Activated T-cell treated with anti-CD3 and anti-CD28 coated beads, Interleukin-2, amount 50 U/mL, for 1 hour (primary cell): ENCODE data around the gene ZDHHC22.

Experiments
- DNase-seq: peaks from one replicate; pipeline ENCODE4 v3.0.0-alpha.2; 2020

ZDHHC22 gene

DNA sequence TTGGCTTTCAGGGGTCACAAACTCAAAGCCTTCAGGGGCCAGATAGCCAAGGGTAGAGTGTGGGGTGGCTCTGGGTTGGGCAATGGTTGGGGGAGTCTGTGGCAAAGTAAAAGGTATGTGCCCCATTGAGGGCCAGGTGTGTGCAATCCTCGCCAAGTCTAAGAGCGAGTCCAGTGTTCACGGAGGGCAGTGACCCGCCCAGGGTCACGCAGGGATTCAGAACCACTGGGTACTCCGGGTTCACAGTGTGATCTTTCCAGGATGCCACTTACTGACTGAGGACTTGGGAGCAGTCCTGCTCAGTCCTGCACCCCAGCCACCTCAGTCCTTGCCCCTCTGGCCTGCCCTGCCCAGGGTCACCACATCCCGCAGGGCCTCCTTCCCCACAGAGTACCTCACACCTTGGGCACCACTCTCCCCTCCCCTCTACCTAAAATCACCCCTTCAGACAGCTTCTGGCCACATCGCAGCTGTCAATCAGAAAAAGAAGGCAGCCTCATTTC lies 15.7 kb downstream of the ZDHHC22 start:
- DNase-seq: no peak

DNA sequence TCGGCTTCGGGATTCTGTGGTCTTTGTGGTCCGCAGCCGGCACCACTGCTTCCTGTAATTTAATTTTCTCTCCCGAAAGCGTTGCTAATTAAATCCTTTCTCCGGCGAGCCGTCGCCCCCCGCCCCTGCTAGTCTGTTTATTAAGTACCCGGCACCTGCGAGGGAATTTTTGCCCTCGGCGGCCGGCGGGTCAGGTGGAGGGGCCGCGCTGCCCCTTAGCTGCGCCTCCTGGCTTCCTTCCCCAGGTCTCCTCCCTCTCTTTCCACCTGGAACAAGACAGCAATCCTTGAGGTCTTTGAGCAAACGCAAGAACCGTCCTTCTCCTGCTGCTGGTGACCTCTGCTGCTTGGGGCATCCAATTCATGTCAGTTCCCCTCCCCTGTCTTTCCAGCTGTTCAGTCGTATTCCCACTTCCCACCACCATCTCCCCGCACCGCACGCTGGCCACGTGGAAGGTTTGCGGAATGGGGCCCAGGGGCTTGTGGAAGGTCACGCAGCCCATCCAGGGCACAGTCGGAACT lies 16.2 kb downstream of the ZDHHC22 start:
- DNase-seq: no peak

DNA sequence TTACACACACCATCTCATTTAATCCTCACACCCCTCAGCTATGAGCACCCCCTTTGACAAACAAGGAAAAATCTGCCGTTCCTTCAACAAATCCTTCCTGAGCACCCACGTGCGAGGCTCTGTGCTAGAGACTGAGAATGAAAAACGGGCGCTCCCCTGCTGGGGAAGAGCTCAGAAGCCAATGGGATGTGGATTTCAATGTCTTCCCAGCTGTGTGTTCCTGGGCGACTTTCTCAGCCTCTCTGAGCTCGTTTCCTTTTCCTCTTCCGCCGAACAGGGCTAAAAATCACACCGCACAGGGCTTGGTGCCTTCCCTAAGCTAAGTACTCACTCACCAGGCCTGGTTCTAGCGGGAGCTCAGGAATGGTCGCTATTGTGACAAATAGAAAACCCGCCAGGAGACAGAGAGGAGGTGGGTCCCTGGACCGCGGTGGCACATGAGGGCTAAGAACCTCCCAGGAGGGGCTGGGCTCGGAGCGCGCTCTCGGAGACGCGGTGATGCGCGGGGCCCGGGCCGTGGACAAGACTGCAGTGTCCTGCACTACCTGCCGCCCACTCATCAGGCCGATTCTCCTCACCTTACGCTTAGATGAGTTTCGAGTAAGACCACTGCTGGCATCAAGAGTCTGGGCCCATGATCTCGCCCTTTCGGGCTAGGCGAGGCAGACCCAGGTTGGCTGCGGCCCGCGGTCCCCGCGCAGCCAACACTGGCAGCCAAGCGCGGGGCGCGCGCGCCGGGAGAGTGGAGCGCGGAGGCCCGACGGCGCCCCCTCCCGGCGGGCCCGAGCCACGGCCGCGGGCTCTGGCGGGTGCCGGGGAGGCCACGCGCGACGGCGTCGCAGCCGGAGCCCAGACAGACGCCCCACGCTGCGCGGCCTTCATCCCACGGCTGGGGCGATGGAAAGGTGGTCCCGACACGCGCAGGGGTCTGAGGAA lies 17.0 kb downstream of the ZDHHC22 start:
- DNase-seq: peak; percentile 84

DNA sequence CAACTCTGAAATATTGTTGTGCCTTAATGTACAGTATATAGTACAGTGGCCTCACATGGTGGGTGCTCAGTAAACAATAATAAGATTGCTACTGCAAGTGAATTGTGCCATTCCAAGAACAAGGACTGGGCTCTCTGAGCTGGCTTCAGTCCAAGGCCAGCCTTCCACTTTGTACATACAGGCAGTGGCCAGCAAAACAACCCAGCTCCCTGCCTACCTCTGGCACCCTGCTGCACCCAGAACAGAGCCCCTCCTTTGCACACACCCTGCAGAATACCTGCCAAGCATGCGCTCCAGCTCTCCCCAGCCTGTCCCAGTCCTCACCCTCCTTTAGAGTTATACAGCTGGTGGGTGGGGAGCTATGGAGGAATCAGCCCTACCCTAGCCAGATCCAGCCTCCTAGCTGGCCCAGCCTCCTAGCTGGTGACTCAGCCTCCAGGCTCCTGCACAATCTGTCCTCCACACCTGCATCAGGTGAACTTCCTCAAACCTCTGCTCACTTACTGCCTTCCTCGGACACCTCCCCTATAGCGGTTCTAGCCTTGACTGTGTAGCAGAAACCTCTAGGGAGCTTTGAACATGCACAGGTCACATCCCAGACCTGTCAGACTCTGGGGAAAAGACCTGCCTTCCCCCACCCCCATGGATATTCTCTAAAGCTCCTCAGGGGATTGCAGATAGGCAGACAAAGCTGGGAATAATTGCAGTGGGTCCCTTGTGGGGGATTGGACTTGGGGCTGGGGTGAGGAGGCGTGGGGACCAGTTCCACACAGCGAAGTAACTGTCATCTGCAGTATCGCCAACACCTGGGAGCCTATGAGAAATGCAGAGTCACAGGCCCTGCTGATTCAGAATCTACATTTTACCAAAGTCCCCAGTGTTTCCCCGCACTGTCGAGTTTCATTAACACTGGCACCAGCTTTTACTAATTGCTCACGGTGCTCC lies 17.9 kb downstream of the ZDHHC22 start:
- no peak for DNase-seq

DNA sequence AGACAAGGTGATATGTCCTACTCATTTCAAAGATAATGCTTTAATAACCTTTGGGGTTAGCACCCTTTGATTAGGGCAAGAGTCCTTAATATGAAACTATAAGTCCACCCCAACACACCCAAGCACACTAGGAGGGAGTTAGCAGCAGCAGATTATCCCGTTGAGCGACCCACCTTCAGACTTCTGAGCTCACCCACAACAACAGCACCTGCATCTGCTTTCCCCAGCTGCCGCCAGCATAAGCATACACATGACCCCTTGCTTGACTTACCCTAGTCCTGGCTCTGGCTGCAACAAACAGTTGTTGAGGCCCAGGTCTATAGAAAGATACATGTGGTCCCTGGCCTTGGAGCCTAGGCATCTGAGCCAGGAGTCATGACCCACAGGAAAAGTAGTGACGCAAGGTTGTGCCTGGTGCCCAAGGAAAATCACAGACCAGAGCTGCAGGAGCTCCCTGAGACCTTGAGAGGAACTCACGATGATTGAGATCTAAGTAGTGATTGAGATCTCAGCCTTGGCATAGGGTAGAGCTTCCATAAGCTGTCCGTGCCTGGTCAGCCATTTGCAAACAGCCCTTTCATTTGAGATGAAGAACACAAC lies 19.0 kb downstream of the ZDHHC22 start:
- no peak for DNase-seq

DNA sequence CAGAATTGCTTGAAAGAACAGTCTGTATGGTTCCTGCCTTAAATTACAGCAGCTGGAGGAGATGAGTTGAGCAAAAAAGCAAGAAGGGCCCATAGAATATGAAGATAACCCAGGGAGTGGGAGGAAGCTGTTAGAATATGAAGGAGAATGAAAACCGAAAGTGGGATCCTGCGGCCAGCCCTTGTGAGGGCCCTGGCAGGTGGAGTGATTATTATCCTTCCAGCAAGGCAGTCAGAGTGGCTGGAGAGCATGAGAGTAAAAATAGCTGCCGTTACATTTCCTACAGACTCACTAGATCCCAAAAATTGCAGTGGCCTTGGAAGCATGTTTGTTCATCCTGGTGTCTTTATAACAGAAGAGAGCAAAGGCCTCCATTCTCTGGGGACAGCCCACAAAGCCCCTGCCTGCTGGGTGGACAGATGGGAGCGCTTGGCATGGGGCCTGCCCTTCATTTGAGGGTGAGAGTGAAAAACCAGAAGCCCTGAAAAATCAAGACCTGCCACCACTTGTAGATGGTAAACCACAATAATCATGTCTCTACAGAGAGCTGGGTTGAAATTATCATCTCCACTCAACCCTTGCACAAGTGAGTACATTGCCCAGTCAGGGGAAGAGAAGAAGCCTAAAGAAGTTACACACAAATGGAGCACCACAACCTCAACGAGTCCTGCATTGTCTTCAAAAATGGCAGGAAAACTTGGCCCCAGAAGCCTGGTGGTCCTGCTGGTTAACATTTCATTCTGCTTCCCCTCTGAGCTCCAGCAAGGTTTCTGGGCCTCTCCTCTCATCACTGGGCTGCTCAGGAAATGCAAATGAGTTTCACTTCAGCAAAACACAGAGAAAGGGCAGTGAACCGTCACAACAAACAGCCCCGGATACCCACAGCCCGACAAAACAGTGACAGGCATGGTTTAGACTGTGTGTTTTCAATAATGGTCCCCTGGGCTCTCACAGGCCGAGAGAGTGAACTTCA lies 20.5 kb downstream of the ZDHHC22 start:
- DNase-seq: peak; percentile 41

DNA sequence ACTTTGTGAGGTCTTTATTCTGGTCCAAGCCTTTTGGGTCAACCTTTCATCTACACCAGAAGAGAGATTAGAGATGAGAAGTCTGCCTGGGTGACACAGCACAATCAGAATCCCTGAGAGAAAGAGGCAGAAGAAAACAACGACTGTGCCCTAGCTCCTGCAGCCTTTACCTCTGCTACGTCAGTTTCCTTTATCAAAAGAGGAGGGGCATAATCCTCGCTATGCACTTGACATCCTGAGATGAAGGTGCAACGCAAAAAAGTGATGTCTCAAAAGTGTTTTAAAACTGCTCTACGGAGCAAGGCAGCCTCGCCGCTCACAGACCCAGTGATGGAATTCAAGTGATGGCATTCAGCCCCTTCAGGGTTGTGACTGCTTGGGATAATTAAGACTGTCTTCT lies 21.7 kb downstream of the ZDHHC22 start:
- DNase-seq: no peak

DNA sequence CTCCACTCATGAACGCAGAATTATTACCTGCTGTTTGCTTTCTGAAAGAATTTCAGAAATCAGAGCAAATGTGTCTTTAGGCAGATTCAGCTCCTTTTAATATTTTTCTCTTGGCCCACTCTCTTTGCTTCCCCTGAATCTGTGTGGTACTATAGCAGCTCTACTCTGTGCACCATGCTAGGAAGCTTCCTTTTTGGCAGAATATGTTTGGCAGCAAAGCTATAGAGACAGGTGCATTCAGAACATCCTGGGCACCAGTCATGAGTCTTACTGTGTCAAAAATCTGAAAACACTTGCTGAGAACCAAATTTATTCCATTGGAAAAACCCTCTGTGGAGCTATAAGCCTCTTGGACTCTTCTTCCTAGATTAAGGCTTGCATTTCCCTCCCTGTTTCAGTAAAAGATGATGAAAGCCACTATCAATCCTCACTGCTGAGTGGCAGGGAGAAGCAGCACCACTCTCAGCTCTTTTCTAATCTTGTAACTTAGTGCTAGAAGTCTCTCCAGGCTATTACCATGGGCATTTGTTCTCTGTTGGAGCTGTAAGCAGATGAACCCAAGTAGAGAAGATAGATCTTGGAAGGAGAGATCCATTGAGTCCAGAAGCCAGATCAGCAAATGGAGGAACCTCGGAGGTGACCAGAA lies 25.3 kb downstream of the ZDHHC22 start:
- DNase-seq: no peak

DNA sequence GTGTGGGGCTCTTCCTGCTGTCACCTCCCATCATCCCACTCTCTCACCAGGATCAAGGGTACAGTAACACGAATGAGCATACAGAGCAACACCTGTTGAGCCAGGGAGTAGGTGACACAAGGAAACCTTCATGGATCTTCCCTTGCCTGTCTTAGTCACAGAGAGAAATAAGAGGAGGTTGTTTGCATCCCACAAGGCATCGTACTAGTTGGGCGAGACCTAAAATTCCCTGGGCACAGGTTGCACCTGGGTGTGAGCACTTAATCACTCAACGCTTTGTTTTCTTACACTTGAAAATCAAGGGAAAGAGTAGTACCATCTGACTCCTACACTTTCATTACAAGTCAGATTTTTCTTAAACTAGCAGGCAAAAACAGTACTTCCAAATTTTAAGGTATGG lies 27.0 kb downstream of the ZDHHC22 start:
- no peak for DNase-seq

DNA sequence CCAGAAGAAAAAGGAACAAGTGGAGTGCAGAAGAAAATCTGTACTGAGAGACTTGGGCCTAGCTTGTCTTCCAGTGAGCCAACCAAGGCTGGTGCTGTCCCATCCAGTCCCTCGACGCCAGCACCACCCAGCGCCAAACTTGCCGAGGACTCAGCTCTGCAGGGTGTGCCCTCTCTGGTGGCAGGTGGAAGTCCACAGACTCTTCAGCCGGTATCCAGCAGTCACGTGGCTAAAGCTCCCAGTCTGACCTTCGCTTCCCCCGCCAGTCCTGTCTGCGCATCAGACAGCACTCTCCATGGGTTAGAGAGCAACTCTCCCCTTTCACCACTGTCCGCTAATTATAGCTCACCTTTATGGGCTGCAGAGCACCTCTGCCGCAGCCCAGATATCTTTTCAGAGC lies 27.9 kb downstream of the ZDHHC22 start:
- DNase-seq: no peak

DNA sequence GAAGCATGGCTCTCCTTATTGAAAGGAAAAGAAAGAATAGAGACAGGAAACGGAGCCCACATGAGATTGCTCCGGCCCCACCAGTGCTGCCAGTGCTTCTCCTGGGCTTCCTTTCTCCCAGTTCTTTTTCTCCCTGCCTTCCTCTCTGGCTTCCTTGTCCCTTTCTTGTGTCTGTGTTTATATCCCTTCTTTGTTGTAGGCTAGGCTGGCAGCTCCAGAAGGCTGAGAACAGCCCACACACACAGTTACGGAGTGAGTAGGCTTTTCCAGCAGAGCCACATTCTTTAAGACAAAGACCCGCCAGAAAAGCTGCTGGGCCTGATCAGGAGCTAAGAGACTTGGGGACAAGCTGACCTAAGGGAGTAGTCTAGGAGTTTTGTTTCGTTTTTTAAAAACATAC lies 30.6 kb downstream of the ZDHHC22 start:
- DNase-seq: no peak

DNA sequence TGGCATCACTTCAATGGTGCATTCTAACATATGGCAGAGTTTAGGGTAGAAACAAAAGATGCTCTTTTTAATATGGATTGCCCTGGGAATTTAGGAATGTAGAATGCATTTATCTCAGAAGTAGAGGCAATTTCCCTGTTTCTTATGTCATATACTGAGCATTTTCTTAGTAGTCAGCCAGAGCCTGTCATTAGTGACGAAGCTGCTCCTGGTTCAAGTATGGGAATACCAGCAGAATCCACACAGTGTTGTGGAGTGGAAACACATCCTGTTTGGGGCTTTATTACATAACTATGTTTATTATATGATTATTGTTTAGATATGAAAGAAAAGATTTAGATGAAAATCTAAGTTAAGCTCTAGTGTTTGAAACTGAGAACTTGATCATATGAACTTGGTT lies 31.3 kb downstream of the ZDHHC22 start:
- no peak for DNase-seq

DNA sequence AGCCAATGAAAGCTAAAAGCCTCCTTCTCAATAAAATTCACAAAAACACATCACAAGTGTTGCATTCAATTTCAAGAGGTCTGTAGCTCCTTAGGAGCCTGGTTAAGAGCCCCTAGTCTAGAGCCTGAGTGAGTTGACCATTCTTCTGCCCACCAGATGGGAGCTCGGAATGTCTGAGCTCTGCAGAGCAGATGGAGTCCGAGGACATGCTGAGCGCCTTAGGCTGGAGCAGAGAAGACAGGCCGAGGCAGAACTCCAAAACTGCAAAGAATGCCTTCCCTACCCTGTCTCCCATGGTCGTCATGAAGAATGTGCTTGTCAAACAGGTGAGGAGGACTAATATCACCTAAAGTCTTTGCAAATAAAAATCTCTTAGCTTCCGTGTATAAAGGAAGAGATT lies 31.9 kb downstream of the ZDHHC22 start:
- DNase-seq: no peak

DNA sequence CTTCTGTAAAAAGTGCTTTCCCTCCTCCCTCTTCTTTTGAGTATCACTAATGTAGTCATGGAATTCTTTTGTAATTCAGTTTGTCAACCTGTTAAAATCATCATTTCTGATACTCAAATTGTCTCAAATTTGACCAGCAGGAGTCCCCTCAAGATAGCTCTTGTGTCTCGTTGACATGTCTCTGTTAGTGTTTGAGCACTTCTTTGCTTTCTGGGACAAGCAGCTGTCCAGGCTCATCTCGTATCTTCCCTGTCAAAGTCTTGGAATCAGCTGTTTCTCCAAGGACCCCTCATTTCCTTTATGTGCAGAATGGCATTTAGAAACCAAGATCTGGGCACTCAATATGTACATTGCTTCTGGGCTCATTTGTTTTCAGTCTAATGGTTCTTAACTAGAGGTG lies 32.8 kb downstream of the ZDHHC22 start:
- no peak for DNase-seq

DNA sequence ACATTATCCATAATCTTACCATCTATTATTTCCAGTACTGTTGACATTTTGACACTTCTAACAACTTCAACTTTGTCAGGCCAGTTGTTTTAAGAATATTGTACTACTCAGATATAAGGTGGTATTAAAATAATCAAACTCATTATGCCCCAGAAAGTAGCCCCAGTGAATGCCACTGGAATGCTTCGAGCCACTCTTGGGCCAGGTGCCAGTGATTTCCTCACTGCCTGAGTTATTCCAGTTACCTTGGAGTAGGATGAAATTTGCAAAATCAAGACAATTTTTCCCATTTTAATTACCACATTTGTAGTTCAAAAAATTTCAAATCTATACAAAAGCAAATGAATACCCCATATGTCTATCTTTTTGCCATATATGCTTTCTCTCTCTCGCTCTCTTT lies 34.4 kb downstream of the ZDHHC22 start:
- DNase-seq: no peak

DNA sequence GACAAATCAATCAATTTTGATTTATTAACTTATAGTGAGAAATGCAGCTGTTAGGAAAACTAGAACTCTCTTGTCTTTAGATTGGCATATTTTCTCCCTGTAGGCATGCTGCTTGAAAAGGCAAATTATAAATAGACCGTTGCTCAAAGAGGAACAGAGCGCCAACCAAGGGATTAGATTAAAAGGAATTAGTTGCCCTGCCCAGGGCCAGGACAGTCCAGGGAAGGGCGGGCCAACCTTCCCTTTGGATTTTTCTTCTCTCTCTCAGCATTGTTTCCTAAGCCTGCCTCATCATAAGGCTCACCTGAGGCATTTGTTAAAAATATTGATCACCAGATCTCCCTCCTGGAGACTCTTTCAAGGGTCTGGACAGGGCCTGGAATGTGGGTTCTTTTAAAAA lies 34.9 kb downstream of the ZDHHC22 start:
- DNase-seq: no peak

DNA sequence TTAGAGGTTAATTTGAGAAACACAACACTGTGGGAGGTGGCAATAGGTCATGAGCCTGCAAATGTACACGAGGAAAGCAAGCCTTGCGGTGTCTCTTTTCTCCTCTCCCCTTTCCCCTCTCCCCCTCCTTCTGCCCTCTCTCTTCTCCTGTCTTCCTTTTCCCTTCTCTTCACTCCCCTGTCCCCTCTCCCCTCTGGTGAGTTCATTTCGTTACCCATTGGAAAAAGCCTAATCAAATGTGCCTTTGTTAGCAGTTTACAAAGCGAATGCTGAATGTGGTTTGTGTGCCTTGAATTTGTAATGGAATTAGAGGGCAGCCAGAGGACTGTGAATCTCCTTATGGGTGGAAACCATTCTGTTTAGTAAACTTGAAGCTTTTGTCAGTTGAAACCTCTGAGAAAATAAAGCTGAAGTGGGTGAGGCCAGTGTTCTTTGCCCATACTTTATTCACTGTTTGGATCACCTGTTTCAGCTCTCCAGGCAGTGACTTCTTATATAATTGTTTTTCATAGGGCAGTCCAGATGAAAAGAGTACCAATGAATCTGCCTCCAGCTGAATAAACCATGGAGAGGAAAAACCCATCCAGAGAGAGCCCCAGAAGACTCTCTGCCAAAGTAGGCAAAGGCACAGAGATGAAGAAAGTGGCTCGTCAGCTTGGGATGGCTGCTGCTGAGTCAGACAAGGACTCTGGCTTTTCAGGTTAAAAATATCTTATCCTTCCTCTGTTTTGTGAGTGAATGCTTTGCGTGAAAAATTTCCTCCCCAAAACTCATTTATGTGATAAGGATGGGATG lies 36.2 kb downstream of the ZDHHC22 start:
- DNase-seq: no peak

DNA sequence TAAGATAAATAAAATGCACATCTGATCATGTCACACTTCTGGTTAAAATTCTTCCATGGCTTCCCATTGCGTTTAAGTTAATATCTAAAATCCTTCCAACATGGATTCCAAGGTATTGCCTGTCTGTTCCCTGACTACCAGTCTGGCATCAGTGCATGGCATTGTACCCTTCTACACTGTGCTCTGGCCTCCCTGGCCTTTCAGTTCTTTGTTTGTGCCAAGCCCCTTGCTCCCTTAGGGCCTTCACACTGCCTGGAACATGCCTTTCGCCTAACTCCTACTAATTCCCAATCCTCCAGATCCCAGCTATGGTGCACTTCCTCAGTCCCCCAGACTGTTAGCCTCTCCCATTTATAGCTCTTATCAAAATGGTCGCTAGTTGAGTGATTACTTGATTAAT lies 37.2 kb downstream of the ZDHHC22 start:
- no peak for DNase-seq

DNA sequence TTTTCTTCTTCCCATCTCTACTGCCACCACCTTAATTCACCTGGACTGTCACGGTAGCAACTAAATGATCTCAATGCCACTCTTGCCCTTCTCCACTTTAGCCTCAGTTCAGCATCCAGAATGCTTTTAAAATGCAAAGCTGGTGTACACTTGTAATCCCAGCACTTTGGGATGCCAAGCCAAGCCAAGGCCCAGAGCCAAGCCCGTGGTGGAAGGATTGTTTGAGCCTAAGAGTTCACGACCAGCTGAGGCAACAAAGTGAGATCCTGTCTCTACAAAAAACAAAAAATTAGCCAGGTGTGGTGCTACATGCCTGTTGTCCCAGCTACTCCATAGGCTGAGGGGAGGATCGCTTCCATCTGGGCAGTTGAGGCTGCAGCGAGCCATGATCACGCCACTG lies 37.6 kb downstream of the ZDHHC22 start:
- DNase-seq: no peak

DNA sequence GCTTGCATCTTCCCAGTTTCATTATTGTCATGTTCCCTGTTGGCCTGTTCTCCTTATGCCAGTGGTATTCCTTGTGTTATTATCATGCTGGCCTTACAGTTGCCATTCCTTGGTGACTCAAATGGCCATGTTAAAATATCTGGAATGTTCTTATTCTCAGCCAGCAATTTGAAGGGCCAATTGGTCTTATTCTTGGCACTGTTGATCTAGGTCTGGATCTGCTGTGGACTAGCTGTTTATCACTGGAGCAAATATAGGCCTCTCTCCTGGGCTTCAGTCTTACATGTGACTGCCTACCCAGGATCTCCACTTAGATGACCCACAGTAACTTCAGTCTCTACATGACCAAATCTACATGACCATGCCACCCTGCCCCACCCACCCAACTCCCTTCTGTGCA lies 38.1 kb downstream of the ZDHHC22 start:
- DNase-seq: no peak
